GM19455 (cell line): ENCODE data around the gene VWA3A.
"Not testable (repeated sequence)": the region's sequence is repeated elsewhere in the genome, so short reads cannot be mapped to it uniquely, and the experiment has no call there.

ENCODE experiments used
- ATAC-seq: cut with Tn5 transposase; IDR thresholded peaks from one replicate; pipeline ENCODE4 v1.9.1; 2021; ENCODE audit not compliant: unreplicated experiment

Gene VWA3A

GRCh38 chr16:22195695-22196558 lies 103.6 kb downstream of the VWA3A start:
- no peak for ATAC-seq

GRCh38 chr16:22196559-22197168 lies 104.3 kb downstream of the VWA3A start:
- not testable (repeated sequence) for ATAC-seq

- ATAC-seq, result no peak
Measured at GRCh38 chr16:22198547-22199293, 106.4 kb downstream of the VWA3A start.

- no peak for ATAC-seq
Measured at GRCh38 chr16:22202261-22202637, 109.9 kb downstream of the VWA3A start.

GRCh38 chr16:22203091-22203490 lies 110.8 kb downstream of the VWA3A start:
- no peak for ATAC-seq

GRCh38 chr16:22204091-22204655 lies 111.8 kb downstream of the VWA3A start:
- ATAC-seq, result no peak

GRCh38 chr16:22205577-22206012 lies 113.3 kb downstream of the VWA3A start:
- no peak for ATAC-seq

- ATAC-seq, result peak; percentile 88
Measured at GRCh38 chr16:22206013-22206841, 113.9 kb downstream of the VWA3A start, which contains the start of gene EEF2K. EEF2K (plus strand) TSS chr16:22206278; CDS start chr16:22225730, 19,452 bp downstream.
